ENCODE results near the gene PLEKHH1. TPM values are rescaled to one million over a fixed set of nuclear protein-coding genes. Genes with fewer than 3 reads are reported as not detected.
"Not testable (repeated sequence)": the region's sequence is repeated elsewhere in the genome, so short reads cannot be mapped to it uniquely, and the experiment has no call there.

Gene PLEKHH1
- polyA plus RNA-seq, 1 donor = 110 TPM

- no peaks in the 10 kb centered on the region for H3K36me3 ChIP-seq (ENCODE audit: control insufficient read depth, insufficient read depth, low read length)
- peak within 1 kb of the TSS; percentile 94 for H3K27ac ChIP-seq (ENCODE audit: low read length)
- H3K27me3 ChIP-seq (ENCODE audit: control insufficient read depth, insufficient read depth, low read length) = no peaks in the 10 kb centered on the region
- no CpG with 5 or more reads among the region's 77 CpGs for WGBS (ENCODE audit: insufficient coverage, low lambda C conversion rate)
- DNase-seq = peak; percentile 90 to 93
- H3K4me3 ChIP-seq (ENCODE audit: low read length) = peak within 1 kb of the TSS; percentile 89
- peaks cover 3% of the 10 kb centered on the region for H3K4me1 ChIP-seq (ENCODE audit: control insufficient read depth, insufficient read depth, low read length)
- no peaks in the 10 kb centered on the region for H3K9me3 ChIP-seq (ENCODE audit: control insufficient read depth, low read depth, low read length)
Measured at GRCh38 chr14:67599698-67600561, 66.8 kb downstream of the PLEKHH1 start, which contains the start of gene PIGH. PIGH (minus strand) TSS chr14:67600268; CDS start chr14:67600203, 65 bp downstream.

- peak overlapping the region; percentile 89 for H3K4me3 ChIP-seq (ENCODE audit: low read length)
- peak overlapping the region; percentile 94 for H3K27ac ChIP-seq (ENCODE audit: low read length)
- not testable (repeated sequence) for H3K9me3 ChIP-seq (ENCODE audit: control insufficient read depth, low read depth, low read length); H3K27me3 ChIP-seq (ENCODE audit: control insufficient read depth, insufficient read depth, low read length); DNase-seq; H3K36me3 ChIP-seq (ENCODE audit: control insufficient read depth, insufficient read depth, low read length); H3K4me1 ChIP-seq (ENCODE audit: control insufficient read depth, insufficient read depth, low read length)
- no CpG with 5 or more reads among the region's 21 CpGs for WGBS (ENCODE audit: insufficient coverage, low lambda C conversion rate)
Measured at GRCh38 chr14:67600562-67600974, 67.5 kb downstream of the PLEKHH1 start.

GRCh38 chr14:67602076-67602475, 69.0 kb downstream of the PLEKHH1 start:
- Histone ChIP-seq H3K27ac (ENCODE audit: low read length) (no peak overlapping the region), H3K36me3 (ENCODE audit: control insufficient read depth, insufficient read depth, low read length) (no peaks in the 10 kb centered on the region), H3K4me1 (ENCODE audit: control insufficient read depth, insufficient read depth, low read length) (peaks cover 3% of the 10 kb centered on the region), H3K4me3 (ENCODE audit: low read length) (no peak overlapping the region), H3K9me3 (ENCODE audit: control insufficient read depth, low read depth, low read length) (no peaks in the 10 kb centered on the region), H3K27me3 (ENCODE audit: control insufficient read depth, insufficient read depth, low read length) (no peaks in the 10 kb centered on the region)
- 84% methylated on average over 2 of the region's 7 CpGs for WGBS (ENCODE audit: insufficient coverage, low lambda C conversion rate)
- DNase-seq = no peak

- H3K27me3 ChIP-seq (ENCODE audit: control insufficient read depth, insufficient read depth, low read length) = no peaks in the 10 kb centered on the region
- no peaks in the 10 kb centered on the region for H3K36me3 ChIP-seq (ENCODE audit: control insufficient read depth, insufficient read depth, low read length)
- H3K9me3 ChIP-seq (ENCODE audit: control insufficient read depth, low read depth, low read length) = no peaks in the 10 kb centered on the region
- no peak overlapping the region for H3K4me3 ChIP-seq (ENCODE audit: low read length)
- no peak for DNase-seq
- no peak overlapping the region for H3K27ac ChIP-seq (ENCODE audit: low read length)
- 80% methylated on average over 1 of the region's 5 CpGs for WGBS (ENCODE audit: insufficient coverage, low lambda C conversion rate)
- peaks cover 3% of the 10 kb centered on the region for H3K4me1 ChIP-seq (ENCODE audit: control insufficient read depth, insufficient read depth, low read length)
Measured at GRCh38 chr14:67602995-67603545, 70.0 kb downstream of the PLEKHH1 start.

- Histone ChIP-seq H3K9me3 (ENCODE audit: control insufficient read depth, low read depth, low read length) (no peaks in the 10 kb centered on the region), H3K4me1 (ENCODE audit: control insufficient read depth, insufficient read depth, low read length) (no peaks in the 10 kb centered on the region), H3K4me3 (ENCODE audit: low read length) (no peak overlapping the region), H3K27me3 (ENCODE audit: control insufficient read depth, insufficient read depth, low read length) (no peaks in the 10 kb centered on the region), H3K36me3 (ENCODE audit: control insufficient read depth, insufficient read depth, low read length) (no peaks in the 10 kb centered on the region), H3K27ac (ENCODE audit: low read length) (no peak overlapping the region)
- DNase-seq = no peak
- no CpG with 5 or more reads among the region's 5 CpGs for WGBS (ENCODE audit: insufficient coverage, low lambda C conversion rate)
Measured at GRCh38 chr14:67607646-67608045, 74.6 kb downstream of the PLEKHH1 start.

GRCh38 chr14:67609642-67610310, 76.7 kb downstream of the PLEKHH1 start:
- no CpG with 5 or more reads among the region's 10 CpGs for WGBS (ENCODE audit: insufficient coverage, low lambda C conversion rate)
- Histone ChIP-seq H3K4me1 (ENCODE audit: control insufficient read depth, insufficient read depth, low read length) (no peaks in the 10 kb centered on the region), H3K9me3 (ENCODE audit: control insufficient read depth, low read depth, low read length) (no peaks in the 10 kb centered on the region), H3K27me3 (ENCODE audit: control insufficient read depth, insufficient read depth, low read length) (no peaks in the 10 kb centered on the region), H3K4me3 (ENCODE audit: low read length) (no peak overlapping the region), H3K36me3 (ENCODE audit: control insufficient read depth, insufficient read depth, low read length) (no peaks in the 10 kb centered on the region), H3K27ac (ENCODE audit: low read length) (no peak overlapping the region)
- DNase-seq = no peak

GRCh38 chr14:67610491-67610890, 77.4 kb downstream of the PLEKHH1 start:
- no peaks in the 10 kb centered on the region for H3K36me3 ChIP-seq (ENCODE audit: control insufficient read depth, insufficient read depth, low read length)
- H3K9me3 ChIP-seq (ENCODE audit: control insufficient read depth, low read depth, low read length) = no peaks in the 10 kb centered on the region
- no CpG with 5 or more reads among the region's 1 CpG for WGBS (ENCODE audit: insufficient coverage, low lambda C conversion rate)
- no peaks in the 10 kb centered on the region for H3K27me3 ChIP-seq (ENCODE audit: control insufficient read depth, insufficient read depth, low read length)
- H3K4me1 ChIP-seq (ENCODE audit: control insufficient read depth, insufficient read depth, low read length) = no peaks in the 10 kb centered on the region
- DNase-seq = no peak
- H3K4me3 ChIP-seq (ENCODE audit: low read length) = no peak overlapping the region
- H3K27ac ChIP-seq (ENCODE audit: low read length) = no peak overlapping the region

GRCh38 chr14:67618617-67619063, 85.5 kb downstream of the PLEKHH1 start:
- Histone ChIP-seq H3K27ac (ENCODE audit: low read length) (peak overlapping the region; percentile 82), H3K4me3 (ENCODE audit: low read length) (no peak overlapping the region), H3K9me3 (ENCODE audit: control insufficient read depth, low read depth, low read length) (no peaks in the 10 kb centered on the region), H3K36me3 (ENCODE audit: control insufficient read depth, insufficient read depth, low read length) (no peaks in the 10 kb centered on the region), H3K4me1 (ENCODE audit: control insufficient read depth, insufficient read depth, low read length) (peaks cover 11% of the 10 kb centered on the region), H3K27me3 (ENCODE audit: control insufficient read depth, insufficient read depth, low read length) (peaks cover 6% of the 10 kb centered on the region)
- DNase-seq = peak; percentile 55 to 79

GRCh38 chr14:67619446-67620216, 86.5 kb downstream of the PLEKHH1 start, which contains the start of gene ARG2:
ARG2 (plus strand) TSS chr14:67619920; CDS start chr14:67619978, 58 bp downstream.
- Histone ChIP-seq H3K4me1 (ENCODE audit: control insufficient read depth, insufficient read depth, low read length) (peaks cover 11% of the 10 kb centered on the region), H3K27ac (ENCODE audit: low read length) (peak within 1 kb of the TSS; percentile 82), H3K36me3 (ENCODE audit: control insufficient read depth, insufficient read depth, low read length) (no peaks in the 10 kb centered on the region), H3K9me3 (ENCODE audit: control insufficient read depth, low read depth, low read length) (no peaks in the 10 kb centered on the region), H3K27me3 (ENCODE audit: control insufficient read depth, insufficient read depth, low read length) (peaks cover 6% of the 10 kb centered on the region), H3K4me3 (ENCODE audit: low read length) (peak within 1 kb of the TSS; percentile 64)
- peak; percentile 98 to 99 for DNase-seq
- WGBS (ENCODE audit: insufficient coverage, low lambda C conversion rate) = no CpG with 5 or more reads among the region's 62 CpGs
